SK-N-SH (cell line): ENCODE measurements around the gene FAM184B. TPM values are rescaled to one million over a fixed set of nuclear protein-coding genes. Genes with fewer than 3 reads are reported as not detected.

Source experiments
- CTCF ChIA-PET: fragments of 300-600, 350-600 bp; formaldehyde crosslinking; extraction: SDS; loops from one replicate; lab custom pipeline; 2021; lab: Yijun Ruan, JAX
- POLR2A ChIA-PET: fragments of 350-600 bp; sonication (Branson Sonifier 250); formaldehyde crosslinking; extraction: SDS; loops from one replicate; lab custom pipeline; 2020; ENCODE audit warnings: antibody characterized with exemption, inconsistent platforms; lab: Yijun Ruan, JAX
- DNase-seq: peaks from one replicate; pipeline ENCODE4 v3.0.0; 2012
- H2AFZ ChIP-seq: fragments of 200-600 bp; sonication (generic); 2 replicates; pipeline ENCODE4 v1.8.1; 2016; ENCODE audit warnings: antibody characterized with exemption, mild to moderate bottlenecking, low read depth
- H3F3A ChIP-seq: fragments of 200-600 bp; sonication (generic); replicated peaks from 2 replicates; pipeline ENCODE3; 2016; ENCODE audit warnings: antibody characterized with exemption, mild to moderate bottlenecking; ENCODE audit not compliant: insufficient read depth
- H3K27ac ChIP-seq, 2 experiments: fragments of 200-500 bp in 1 of 2; fragments of 200-600 bp in 1 of 2; sonication (Bioruptor generic) in 1 of 2; sonication (generic), shearing (Covaris generic) in 1 of 2; 2 replicates each; pipeline versions ENCODE4 v1.5.1 to v1.6.1; 2014 to 2016; ENCODE audit warnings: low read depth in 2 of 2, inconsistent platforms in 1 of 2, low read length in 1 of 2, mild to moderate bottlenecking in 1 of 2, mixed read lengths in 1 of 2
- H3K27me3 ChIP-seq: fragments of 200-600 bp; sonication (generic), shearing (Covaris generic); 2 replicates; pipeline ENCODE4 v1.6.1; 2016; ENCODE audit warnings: mixed run types; ENCODE audit not compliant: insufficient read depth
- H3K36me3 ChIP-seq, 2 experiments: fragments of 200-500 bp in 1 of 2; fragments of 200-600 bp in 1 of 2; sonication (Bioruptor generic) in 1 of 2; sonication (generic) in 1 of 2; replicated peaks in 1 of 2; 2 replicates each; pipeline versions ENCODE3 to v1.5.1; 2014 to 2016; ENCODE audit warnings: low read length in 1 of 2, mild to moderate bottlenecking in 1 of 2; ENCODE audit not compliant: insufficient read depth in 2 of 2, control insufficient read depth in 1 of 2
- H3K4me1 ChIP-seq, 2 experiments: fragments of 200-500 bp in 1 of 2; fragments of 200-600 bp in 1 of 2; sonication (Bioruptor generic) in 1 of 2; sonication (generic), shearing (Covaris generic) in 1 of 2; 2 replicates each; pipeline versions ENCODE4 v1.5.1 to v1.6.1; 2014 to 2016; ENCODE audit warnings: low read depth in 1 of 2, low read length in 1 of 2, mixed run types in 1 of 2; ENCODE audit not compliant: insufficient read depth in 2 of 2, control insufficient read depth in 1 of 2
- H3K4me2 ChIP-seq: fragments of 200-600 bp; sonication (generic), shearing (Covaris generic); 2 replicates; pipeline ENCODE4 v1.6.1; 2017; ENCODE audit warnings: mixed run types
- H3K4me3 ChIP-seq, 2 experiments: fragments of 200-500 bp in 1 of 2; fragments of 200-600 bp in 1 of 2; sonication (Bioruptor generic) in 1 of 2; sonication (generic), shearing (Covaris generic) in 1 of 2; 2 replicates each; pipeline versions ENCODE4 v1.5.1 to v1.8.1; 2014 to 2016; ENCODE audit warnings: low read depth in 2 of 2, inconsistent platforms in 1 of 2, low read length in 1 of 2, mild to moderate bottlenecking in 1 of 2, mixed read lengths in 1 of 2, moderate library complexity in 1 of 2
- H3K79me2 ChIP-seq: fragments of 200-600 bp; sonication (generic); 2 replicates; pipeline ENCODE4 v1.8.1; 2017; ENCODE audit warnings: mild to moderate bottlenecking; ENCODE audit not compliant: insufficient read depth
- H3K9ac ChIP-seq: fragments of 200-600 bp; sonication (generic); 2 replicates; pipeline ENCODE4 v1.6.1; 2017; ENCODE audit warnings: mixed run types
- H3K9me2 ChIP-seq: fragments of 200-600 bp; sonication (generic); 2 replicates; pipeline ENCODE4 v1.6.1; 2017; ENCODE audit warnings: mixed run types
- H3K9me3 ChIP-seq: fragments of 200-600 bp; sonication (generic); 2 replicates; pipeline ENCODE4 v1.6.1; 2017; ENCODE audit warnings: mixed run types, mild to moderate bottlenecking, moderate library complexity
- H4K20me1 ChIP-seq: fragments of 200-600 bp; sonication (generic); 2 replicates; pipeline ENCODE4 v1.6.1; 2017; ENCODE audit warnings: mild to moderate bottlenecking, mixed run types; ENCODE audit not compliant: insufficient read depth
- ELF1 ChIP-seq: IDR thresholded peaks from 2 replicates; pipeline ENCODE4 v1.4.0; 2012
- EP300 ChIP-seq, 2 experiments: IDR thresholded peaks; 2 replicates each; pipeline versions ENCODE4 v1.4.0 to v1.6.1; 2012; ENCODE audit warnings: borderline replicate concordance in 1 of 2, low read depth in 1 of 2, low read length in 1 of 2
- FOXJ3 ChIP-seq: sonication (generic); formaldehyde crosslinking; IDR thresholded peaks from 2 replicates; pipeline ENCODE4 v1.5.1; 2020; ENCODE audit warnings: mild to moderate bottlenecking, missing genetic modification reagents
- FOXM1 ChIP-seq: IDR thresholded peaks from 2 replicates; pipeline ENCODE4 v1.4.0; 2012; ENCODE audit warnings: low read depth, mild to moderate bottlenecking
- GATA2 ChIP-seq: sonication (generic); formaldehyde crosslinking; IDR thresholded peaks from 2 replicates; pipeline ENCODE4 v1.5.0; 2020; ENCODE audit warnings: mild to moderate bottlenecking, missing genetic modification reagents
- MXI1 ChIP-seq: IDR thresholded peaks from 2 replicates; pipeline ENCODE4 v1.6.1; 2012; ENCODE audit warnings: mild to moderate bottlenecking, low read depth, low read length, improper control_type of control experiment
- PBX3 ChIP-seq: IDR thresholded peaks from 2 replicates; pipeline ENCODE4; 2012
- RFX5 ChIP-seq: IDR thresholded peaks from 2 replicates; pipeline ENCODE4 v1.6.1; 2012; ENCODE audit warnings: mild to moderate bottlenecking, improper control_type of control experiment, low read length
- RXRA ChIP-seq: IDR thresholded peaks from 2 replicates; pipeline ENCODE4 v1.4.0; 2012; ENCODE audit warnings: low read depth, mild to moderate bottlenecking, borderline replicate concordance
- TCF12 ChIP-seq: IDR thresholded peaks from 2 replicates; pipeline ENCODE4 v1.4.0; 2012
- TEAD4 ChIP-seq: IDR thresholded peaks from 2 replicates; pipeline ENCODE4 v1.4.0; 2012; ENCODE audit warnings: mild to moderate bottlenecking, borderline replicate concordance; ENCODE audit not compliant: insufficient read depth
- ZBTB33 ChIP-seq: IDR thresholded peaks from 2 replicates; pipeline ENCODE4 v1.4.0; 2012; ENCODE audit warnings: low read depth, borderline replicate concordance
- WGBS: methylation state at CpG from one replicate; pipeline ENCODE4 v1.1.6; 2017; ENCODE audit warnings: low lambda C conversion rate; 5-methylcytosine and 5-hydroxymethylcytosine counted together
- polyA plus RNA-seq, 3 experiments: library from polyadenylated mRNA; depleted of rRNA; stranded (reverse); fragments of >200 nt; gene quantifications; 2 replicates each; pipeline ENCODE4 v1.2.3, GENCODE V29; 2012

Gene FAM184B
- polyA plus RNA-seq, 1 of the 3 experiments (the other 2 are of a cell fraction): not detected

DNA sequence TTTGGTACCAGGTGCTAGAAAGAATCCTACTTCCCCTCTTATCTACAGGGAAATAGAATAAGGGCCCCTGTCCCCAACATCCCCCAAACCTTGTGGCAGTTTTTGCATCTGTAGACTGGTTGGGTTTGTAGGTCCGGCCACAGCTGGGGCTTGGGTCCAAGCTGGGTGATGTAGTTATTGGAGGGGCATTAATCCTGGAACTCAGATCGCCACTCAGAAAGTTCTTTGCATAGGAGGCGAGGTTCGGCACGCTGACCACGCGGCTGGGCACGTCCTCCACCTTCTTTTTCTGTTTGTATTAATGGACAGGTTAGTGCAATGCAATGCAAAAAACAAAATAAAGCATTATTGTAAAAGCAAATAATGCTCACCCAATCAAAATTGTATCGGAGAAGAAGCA, 147.8 kb downstream of the FAM184B start:
- Histone ChIP-seq H3K9me3 (no peaks in the 10 kb centered on the region), H3K9ac (no peak overlapping the region), H3F3A (peaks cover 15% of the 10 kb centered on the region), H3K9me2 (no peaks in the 10 kb centered on the region), H3K4me2 (no peak overlapping the region), H3K4me1 (no peaks in the 10 kb centered on the region; a peak in 1 of 4 replicates), H3K27me3 (no peaks in the 10 kb centered on the region), H4K20me1 (0 out of 2 replicates have a peak, but pooled peaks cover 3% of the 10 kb centered on the region), H2AFZ (no peak overlapping the region), H3K79me2 (no peaks in the 10 kb centered on the region; the same call in 1 of the 2 replicates), H3K4me3 (no peak overlapping the region), H3K27ac (no peak overlapping the region), H3K36me3 (peaks cover 48% of the 10 kb centered on the region in 2 experiments)
- POLR2A ChIA-PET: no interaction called here
- TF ChIP-seq FOXJ3 (CRISPR knock-in tag): no peak
- no peak for DNase-seq
- CTCF ChIA-PET: interaction anchor here (1.6 to 4.3 kb wide), 2 partner anchors 36 to 84 kb away, joined by 4 to 42 read pairs; no protein-coding TSS in a partner anchor
- 93% methylated on average over 9 of the region's 9 CpGs for WGBS

GRCh38 chr4:17630228-17630627, 151.2 kb downstream of the FAM184B start:
- Histone ChIP-seq H3F3A (no peaks in the 10 kb centered on the region), H3K9ac (no peak overlapping the region), H3K4me3 (no peak overlapping the region), H3K9me3 (no peaks in the 10 kb centered on the region), H3K27me3 (no peaks in the 10 kb centered on the region), H4K20me1 (no peaks in the 10 kb centered on the region), H2AFZ (no peak overlapping the region), H3K4me2 (no peak overlapping the region), H3K4me1 (no peaks in the 10 kb centered on the region), H3K9me2 (no peaks in the 10 kb centered on the region), H3K79me2 (no peaks in the 10 kb centered on the region; the same call in 1 of the 2 replicates), H3K27ac (no peak overlapping the region), H3K36me3 (peaks cover 59 to 69% of the 10 kb centered on the region in 2 experiments)
- DNase-seq: no peak
- 94% methylated on average over 4 of the region's 4 CpGs for WGBS
- TF ChIP-seq PBX3: no peak
- no peak for TF ChIP-seq MXI1
- no peak for TF ChIP-seq TCF12
- TF ChIP-seq ZBTB33: no peak
- no peak for TF ChIP-seq RXRA
- TF ChIP-seq RFX5: no peak
- TF ChIP-seq FOXJ3 (CRISPR knock-in tag): no peak
- no peak for TF ChIP-seq GATA2 (CRISPR knock-in tag)
- no peak for TF ChIP-seq ELF1
- TF ChIP-seq FOXM1: no peak
- no peak for TF ChIP-seq EP300 (IDR thresholded peaks at IDR 0.05; ENCODE audit: borderline replicate concordance in 1 of 2, low read depth in 1 of 2, low read length in 1 of 2)
- no peak for TF ChIP-seq TEAD4
- ChIA-PET CTCF (no interaction called here), POLR2A (no interaction called here)
